ENCODE results near the gene CASTOR2.
"Not testable (repeated sequence)": the region's sequence is repeated elsewhere in the genome, so short reads cannot be mapped to it uniquely, and the experiment has no call there.

- TF ChIP-seq, protein P1, sequence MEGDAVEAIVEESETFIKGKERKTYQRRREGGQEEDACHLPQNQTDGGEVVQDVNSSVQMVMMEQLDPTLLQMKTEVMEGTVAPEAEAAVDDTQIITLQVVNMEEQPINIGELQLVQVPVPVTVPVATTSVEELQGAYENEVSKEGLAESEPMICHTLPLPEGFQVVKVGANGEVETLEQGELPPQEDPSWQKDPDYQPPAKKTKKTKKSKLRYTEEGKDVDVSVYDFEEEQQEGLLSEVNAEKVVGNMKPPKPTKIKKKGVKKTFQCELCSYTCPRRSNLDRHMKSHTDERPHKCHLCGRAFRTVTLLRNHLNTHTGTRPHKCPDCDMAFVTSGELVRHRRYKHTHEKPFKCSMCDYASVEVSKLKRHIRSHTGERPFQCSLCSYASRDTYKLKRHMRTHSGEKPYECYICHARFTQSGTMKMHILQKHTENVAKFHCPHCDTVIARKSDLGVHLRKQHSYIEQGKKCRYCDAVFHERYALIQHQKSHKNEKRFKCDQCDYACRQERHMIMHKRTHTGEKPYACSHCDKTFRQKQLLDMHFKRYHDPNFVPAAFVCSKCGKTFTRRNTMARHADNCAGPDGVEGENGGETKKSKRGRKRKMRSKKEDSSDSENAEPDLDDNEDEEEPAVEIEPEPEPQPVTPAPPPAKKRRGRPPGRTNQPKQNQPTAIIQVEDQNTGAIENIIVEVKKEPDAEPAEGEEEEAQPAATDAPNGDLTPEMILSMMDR (IDR thresholded peaks at IDR 0.05): not testable (repeated sequence)
- TF ChIP-seq POLR2A (IDR thresholded peaks at IDR 0.05): not testable (repeated sequence)
Observed at GRCh38 chr7:75074262-75074641, 109.7 kb downstream of the CASTOR2 start.
